Measurements from ENCODE around the gene MYZAP.

MYZAP gene

DNA sequence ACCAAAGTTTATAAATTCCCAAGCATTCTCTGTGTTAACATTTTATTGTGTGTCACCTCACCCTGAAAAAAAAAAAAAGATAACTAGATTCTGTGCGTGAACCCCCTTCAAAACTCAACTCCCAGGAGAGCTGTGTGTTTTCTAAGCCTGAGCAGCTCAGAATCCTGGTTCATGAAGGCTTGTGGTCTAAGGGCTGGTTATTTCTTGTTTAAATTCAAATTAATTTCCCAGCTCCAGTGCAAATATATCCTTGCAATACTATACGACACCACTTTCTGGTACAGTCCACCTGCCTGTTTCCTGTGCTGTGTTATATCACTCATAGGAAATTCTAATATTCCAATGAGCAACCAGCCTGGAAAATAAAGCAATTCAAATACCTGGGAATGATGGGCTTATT is 23.4 kb upstream of the MYZAP start:
- TF ChIP-seq, protein P1, sequence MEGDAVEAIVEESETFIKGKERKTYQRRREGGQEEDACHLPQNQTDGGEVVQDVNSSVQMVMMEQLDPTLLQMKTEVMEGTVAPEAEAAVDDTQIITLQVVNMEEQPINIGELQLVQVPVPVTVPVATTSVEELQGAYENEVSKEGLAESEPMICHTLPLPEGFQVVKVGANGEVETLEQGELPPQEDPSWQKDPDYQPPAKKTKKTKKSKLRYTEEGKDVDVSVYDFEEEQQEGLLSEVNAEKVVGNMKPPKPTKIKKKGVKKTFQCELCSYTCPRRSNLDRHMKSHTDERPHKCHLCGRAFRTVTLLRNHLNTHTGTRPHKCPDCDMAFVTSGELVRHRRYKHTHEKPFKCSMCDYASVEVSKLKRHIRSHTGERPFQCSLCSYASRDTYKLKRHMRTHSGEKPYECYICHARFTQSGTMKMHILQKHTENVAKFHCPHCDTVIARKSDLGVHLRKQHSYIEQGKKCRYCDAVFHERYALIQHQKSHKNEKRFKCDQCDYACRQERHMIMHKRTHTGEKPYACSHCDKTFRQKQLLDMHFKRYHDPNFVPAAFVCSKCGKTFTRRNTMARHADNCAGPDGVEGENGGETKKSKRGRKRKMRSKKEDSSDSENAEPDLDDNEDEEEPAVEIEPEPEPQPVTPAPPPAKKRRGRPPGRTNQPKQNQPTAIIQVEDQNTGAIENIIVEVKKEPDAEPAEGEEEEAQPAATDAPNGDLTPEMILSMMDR (IDR thresholded peaks at IDR 0.05; ENCODE audit: low read depth, low read length), result no peak
- no peak overlapping the region for H3K4me3 ChIP-seq (replicated peaks in 1 of 2; ENCODE audit: low read depth in 2 of 2, low read length in 2 of 2)
- DNase-seq (ENCODE audit: low read depth in 2 of 2), result no peak

DNA sequence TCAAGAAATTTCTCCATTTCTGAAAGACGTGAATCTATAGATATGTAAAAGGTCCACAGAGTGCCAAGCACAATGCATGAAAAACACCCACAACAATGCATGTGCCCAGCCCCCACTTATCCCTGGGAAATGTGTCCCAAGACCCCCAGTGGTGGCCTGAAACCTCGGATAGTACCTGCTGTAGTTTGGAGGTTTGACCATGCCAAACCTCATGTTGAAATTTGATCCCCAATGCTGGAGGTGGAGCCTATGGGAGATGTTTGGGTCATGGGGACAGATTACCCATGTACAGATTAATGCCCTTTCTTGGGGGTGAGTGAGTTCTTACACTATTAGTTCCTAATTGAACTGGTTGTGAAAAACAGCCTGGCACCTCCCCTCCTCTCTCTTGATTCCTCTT is 21.4 kb upstream of the MYZAP start:
- DNase-seq (ENCODE audit: low read depth in 2 of 2), result no peak
- TF ChIP-seq, protein P1 (IDR thresholded peaks at IDR 0.05; ENCODE audit: low read depth, low read length), result no peak
- H3K4me3 ChIP-seq (replicated peaks in 1 of 2; ENCODE audit: low read depth in 2 of 2, low read length in 2 of 2), result no peak overlapping the region

DNA sequence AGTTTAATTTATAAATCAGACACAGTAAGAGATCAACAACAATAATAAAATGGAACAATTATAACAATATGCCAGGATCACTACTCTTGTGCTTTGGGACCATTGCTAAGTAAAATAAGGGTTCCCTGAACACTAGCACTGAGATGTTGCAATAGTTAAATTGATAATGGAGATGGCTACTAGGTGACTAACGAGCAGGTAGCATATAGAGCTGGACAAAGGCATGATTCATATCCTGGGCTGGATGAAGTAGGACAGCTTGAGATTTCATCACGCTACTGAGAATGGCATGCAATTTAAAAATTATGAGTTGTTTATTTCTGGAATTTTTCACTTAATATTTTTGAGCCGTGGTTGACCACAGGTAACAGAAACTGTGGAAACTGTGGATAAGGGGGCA is 20.7 kb upstream of the MYZAP start:
- no peak overlapping the region for H3K4me3 ChIP-seq (replicated peaks in 1 of 2; ENCODE audit: low read depth in 2 of 2, low read length in 2 of 2)
- DNase-seq (ENCODE audit: low read depth in 2 of 2), result peak; percentile 55 to 91
- TF ChIP-seq, protein P1 (IDR thresholded peaks at IDR 0.05; ENCODE audit: low read depth, low read length), result no peak

DNA sequence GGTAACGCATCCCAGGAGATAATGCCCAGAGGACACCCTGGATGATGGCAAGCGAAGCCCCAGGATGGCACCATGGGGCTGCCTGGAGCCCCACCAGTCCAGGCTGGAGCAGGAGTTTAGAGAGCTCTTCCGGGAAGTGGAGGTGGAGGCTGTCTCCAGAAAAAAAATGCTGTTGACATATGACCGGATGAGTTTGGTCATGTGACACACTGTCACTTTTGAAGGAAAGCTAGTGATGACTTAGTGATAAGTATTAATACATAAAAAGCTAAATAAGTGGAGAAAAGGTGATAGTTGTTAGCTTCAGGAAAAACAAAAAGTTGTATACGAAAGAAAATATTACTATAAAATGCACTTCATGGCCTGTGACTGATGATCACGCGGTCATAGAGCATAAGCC is 20.0 kb upstream of the MYZAP start:
- DNase-seq (ENCODE audit: low read depth in 2 of 2), result no peak
- TF ChIP-seq, protein P1 (IDR thresholded peaks at IDR 0.05; ENCODE audit: low read depth, low read length), result no peak
- no peak overlapping the region for H3K4me3 ChIP-seq (replicated peaks in 1 of 2; ENCODE audit: low read depth in 2 of 2, low read length in 2 of 2)

DNA sequence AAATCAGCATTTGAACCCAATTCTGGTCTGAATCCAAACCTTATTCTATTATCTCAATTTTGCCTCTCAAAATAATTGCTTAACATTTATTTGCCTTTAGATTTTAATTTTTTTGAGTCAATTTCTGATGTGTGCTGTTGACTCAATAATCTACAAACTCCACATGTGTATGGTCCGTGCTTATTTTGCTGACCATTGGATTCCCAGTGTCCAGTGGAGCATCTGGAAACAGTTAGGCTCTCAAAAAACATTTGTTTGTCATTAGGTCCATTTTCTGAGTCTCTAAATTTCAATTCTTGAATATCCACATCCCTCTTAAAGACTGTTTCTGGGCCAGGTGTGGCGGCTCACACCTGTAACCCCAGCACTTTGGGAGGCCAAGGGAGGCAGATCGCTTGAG is 19.2 kb upstream of the MYZAP start:
- no peak for DNase-seq (ENCODE audit: low read depth in 2 of 2)
- TF ChIP-seq, protein P1 (IDR thresholded peaks at IDR 0.05; ENCODE audit: low read depth, low read length), result no peak
- no peak overlapping the region for H3K4me3 ChIP-seq (replicated peaks in 1 of 2; ENCODE audit: low read depth in 2 of 2, low read length in 2 of 2)

DNA sequence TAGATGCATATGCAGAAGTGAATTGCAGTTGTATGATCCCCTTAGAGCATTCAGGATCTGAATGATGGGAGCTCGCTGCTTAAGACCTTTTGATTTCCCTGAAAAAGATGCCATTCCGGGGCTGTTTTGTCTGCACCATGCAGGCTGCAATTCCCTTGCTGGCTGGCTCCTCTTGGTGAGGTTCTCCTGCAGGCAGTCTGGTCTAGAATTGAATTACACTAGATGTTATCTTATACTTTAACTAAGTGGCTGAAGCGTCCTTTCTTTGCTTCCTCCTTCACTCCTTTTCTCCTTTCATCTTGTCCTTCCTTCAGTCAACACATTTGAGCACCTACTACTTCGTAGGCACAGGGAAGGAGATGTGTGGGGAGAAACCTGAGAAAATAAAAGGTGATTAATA is 18.6 kb upstream of the MYZAP start:
- TF ChIP-seq, protein P1 (IDR thresholded peaks at IDR 0.05; ENCODE audit: low read depth, low read length), result no peak
- no peak for DNase-seq (ENCODE audit: low read depth in 2 of 2)

DNA sequence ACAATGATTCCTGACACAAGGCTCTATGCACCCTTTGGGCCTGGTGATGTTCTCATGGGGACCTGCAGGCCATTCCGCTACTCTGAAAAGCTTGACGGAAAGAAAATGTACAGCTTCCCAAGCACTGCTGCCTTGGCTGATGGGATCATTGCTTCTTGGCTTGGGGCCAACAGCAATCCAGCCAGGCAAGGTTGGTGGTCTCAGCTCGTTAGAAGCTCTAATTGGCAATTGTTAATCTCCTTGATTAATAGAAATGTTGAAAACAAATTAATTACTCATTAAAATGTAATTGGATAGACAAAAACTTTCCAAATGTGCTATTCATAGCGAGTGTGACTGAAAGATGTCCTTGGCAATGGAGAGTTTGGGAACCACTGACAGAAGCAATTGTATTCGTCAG is 16.3 kb upstream of the MYZAP start:
- H3K4me3 ChIP-seq (replicated peaks in 1 of 2; ENCODE audit: low read depth in 2 of 2, low read length in 2 of 2), result no peak overlapping the region
- no peak for DNase-seq (ENCODE audit: low read depth in 2 of 2)
- TF ChIP-seq, protein P1 (IDR thresholded peaks at IDR 0.05; ENCODE audit: low read depth, low read length), result no peak

More for the DNA sequence above, 18.6 kb upstream of the MYZAP start:
- no peak overlapping the region for H3K4me3 ChIP-seq (replicated peaks in 1 of 2; ENCODE audit: low read depth in 2 of 2, low read length in 2 of 2)

Measured in cardiac fibroblast (primary cell).